Measurements from ENCODE around the gene PCSK5. TPM values are rescaled to one million over a fixed set of nuclear protein-coding genes. Genes with fewer than 3 reads are reported as not detected.
"Not testable (repeated sequence)": the region's sequence is repeated elsewhere in the genome, so short reads cannot be mapped to it uniquely, and the experiment has no call there.

PCSK5 gene
- total and polyA plus RNA-seq, 2 donors (not counting 3 experiments of a cell fraction or from before 2014, with no cell fraction given): 2.6 to 4.8 TPM

DNA sequence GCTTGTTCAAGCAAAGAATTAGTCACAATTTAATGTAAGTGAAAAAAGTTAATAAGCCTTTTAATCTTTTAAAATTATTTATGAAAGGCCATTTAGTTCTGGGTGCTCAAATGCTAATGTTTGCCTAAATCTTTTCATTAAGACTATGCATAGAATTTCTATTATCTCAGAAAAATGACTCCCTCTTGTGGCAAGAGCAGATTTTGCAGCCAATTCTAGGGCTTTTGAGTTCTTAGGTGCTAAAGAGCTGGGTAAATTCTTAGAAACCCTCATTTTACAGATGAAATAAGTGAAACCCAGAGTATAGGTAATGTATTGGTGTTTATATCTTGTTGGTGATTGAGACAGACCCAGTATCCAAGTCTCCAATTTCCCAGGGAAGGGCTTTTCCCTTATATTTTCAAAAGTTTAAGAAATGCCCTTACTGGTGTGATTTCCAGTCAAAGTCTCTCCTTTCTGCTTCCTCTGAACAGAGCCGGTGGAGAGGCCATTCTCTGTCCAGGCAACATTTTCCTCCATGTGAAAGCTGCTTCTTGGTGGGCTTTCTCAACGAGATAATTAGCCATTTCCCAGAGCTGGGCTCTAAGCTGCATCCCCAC is 24.1 kb upstream of the PCSK5 start:
- no peak for TF ChIP-seq GATA2 (IDR thresholded peaks at IDR 0.05; ENCODE audit: insufficient read depth, insufficient read length, low read depth, low read length)
- TF ChIP-seq, protein P1, sequence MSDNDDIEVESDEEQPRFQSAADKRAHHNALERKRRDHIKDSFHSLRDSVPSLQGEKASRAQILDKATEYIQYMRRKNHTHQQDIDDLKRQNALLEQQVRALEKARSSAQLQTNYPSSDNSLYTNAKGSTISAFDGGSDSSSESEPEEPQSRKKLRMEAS (IDR thresholded peaks at IDR 0.05; ENCODE audit: insufficient read depth, insufficient read length): no peak
- no peak for TF ChIP-seq POLR2AphosphoS5 (IDR thresholded peaks at IDR 0.05; ENCODE audit: insufficient read depth, low read depth, low read length)
- no peak for TF ChIP-seq POLR2A (IDR thresholded peaks at IDR 0.05; ENCODE audit: low read depth, low read length)
- TF ChIP-seq FOS (IDR thresholded peaks at IDR 0.05; ENCODE audit: borderline replicate concordance, insufficient read depth, low read length): no peak
- no peak for TF ChIP-seq JUN (IDR thresholded peaks at IDR 0.05; ENCODE audit: borderline replicate concordance, insufficient read depth, insufficient read length, low read depth)
- TF ChIP-seq MYC (IDR thresholded peaks at IDR 0.05; ENCODE audit: low read depth, low read length): no peak
- TF ChIP-seq, protein P2, sequence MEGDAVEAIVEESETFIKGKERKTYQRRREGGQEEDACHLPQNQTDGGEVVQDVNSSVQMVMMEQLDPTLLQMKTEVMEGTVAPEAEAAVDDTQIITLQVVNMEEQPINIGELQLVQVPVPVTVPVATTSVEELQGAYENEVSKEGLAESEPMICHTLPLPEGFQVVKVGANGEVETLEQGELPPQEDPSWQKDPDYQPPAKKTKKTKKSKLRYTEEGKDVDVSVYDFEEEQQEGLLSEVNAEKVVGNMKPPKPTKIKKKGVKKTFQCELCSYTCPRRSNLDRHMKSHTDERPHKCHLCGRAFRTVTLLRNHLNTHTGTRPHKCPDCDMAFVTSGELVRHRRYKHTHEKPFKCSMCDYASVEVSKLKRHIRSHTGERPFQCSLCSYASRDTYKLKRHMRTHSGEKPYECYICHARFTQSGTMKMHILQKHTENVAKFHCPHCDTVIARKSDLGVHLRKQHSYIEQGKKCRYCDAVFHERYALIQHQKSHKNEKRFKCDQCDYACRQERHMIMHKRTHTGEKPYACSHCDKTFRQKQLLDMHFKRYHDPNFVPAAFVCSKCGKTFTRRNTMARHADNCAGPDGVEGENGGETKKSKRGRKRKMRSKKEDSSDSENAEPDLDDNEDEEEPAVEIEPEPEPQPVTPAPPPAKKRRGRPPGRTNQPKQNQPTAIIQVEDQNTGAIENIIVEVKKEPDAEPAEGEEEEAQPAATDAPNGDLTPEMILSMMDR (IDR thresholded peaks at IDR 0.05; ENCODE audit: extremely low read depth in 1 of 2, insufficient read depth in 1 of 2, low read depth in 1 of 2, low read length in 2 of 2): peak; percentile 38 to 53
- POLR2A ChIA-PET: no interaction called here
- no TSS peak for BruUV-seq (replicated peaks)
- FAIRE-seq (peak; percentile 81), DNase-seq (ENCODE audit: low read depth, low spot score) (peak; percentile 66)
- no peak overlapping the region for H2AFZ ChIP-seq (ENCODE audit: low read depth, low read length)
- H3K4me3 ChIP-seq (replicated peaks in 1 of 3; ENCODE audit: insufficient read depth in 1 of 3, low read depth in 1 of 3, low read length in 3 of 3): no peak overlapping the region
- H3K27me3 ChIP-seq (ENCODE audit: control insufficient read depth in 2 of 2, insufficient read depth in 2 of 2, low read length in 2 of 2): peaks cover 5 to 6% of the 10 kb centered on the region in 2 experiments
- no peaks in the 10 kb centered on the region for H3K79me2 ChIP-seq (ENCODE audit: control insufficient read depth, insufficient read depth, low read length)
- H3K4me1 ChIP-seq (ENCODE audit: control insufficient read depth, extremely low read depth, insufficient read depth, low read length): no peaks in the 10 kb centered on the region
- no peaks in the 10 kb centered on the region for H3K36me3 ChIP-seq (ENCODE audit: control insufficient read depth in 2 of 2, extremely low read depth in 1 of 2, insufficient read depth in 2 of 2, low read length in 2 of 2)
- CTCF ChIA-PET: interaction anchor here (0.5 to 3.5 kb wide), 57 partner anchors 8 to 1096 kb away, joined by 3 to 57 read pairs (median 4); partner anchors contain the start of gene PCSK5
- H3K4me2 ChIP-seq (ENCODE audit: insufficient read depth, low read length): no peak overlapping the region
- H4K20me1 ChIP-seq (replicated peaks; ENCODE audit: control insufficient read depth, extremely low read depth, insufficient read depth, low read length): no peaks in the 10 kb centered on the region
- H3K9me1 ChIP-seq (replicated peaks; ENCODE audit: control insufficient read depth, extremely low read depth, insufficient read depth, low read length): no peaks in the 10 kb centered on the region
- no peak overlapping the region for H3K9ac ChIP-seq (replicated peaks; ENCODE audit: extremely low read depth, insufficient read depth, low read length)
- no peaks in the 10 kb centered on the region for H3K9me3 ChIP-seq (replicated peaks; ENCODE audit: control insufficient read depth, insufficient read depth, low read length)
- intact Hi-C loops (cut with micrococcal nuclease) (loop anchor here (1.0 to 10.0 kb wide), 5 partner anchors 26 to 1092 kb away; no protein-coding TSS in a partner anchor), dilution Hi-C loops (cut with MboI; ENCODE audit: extremely low pct_ligation_motif_present, low sequenced_read_pairs) (no loop called here)
- H3K27ac ChIP-seq (ENCODE audit: insufficient read depth, low read depth, low read length): no peak overlapping the region

DNA sequence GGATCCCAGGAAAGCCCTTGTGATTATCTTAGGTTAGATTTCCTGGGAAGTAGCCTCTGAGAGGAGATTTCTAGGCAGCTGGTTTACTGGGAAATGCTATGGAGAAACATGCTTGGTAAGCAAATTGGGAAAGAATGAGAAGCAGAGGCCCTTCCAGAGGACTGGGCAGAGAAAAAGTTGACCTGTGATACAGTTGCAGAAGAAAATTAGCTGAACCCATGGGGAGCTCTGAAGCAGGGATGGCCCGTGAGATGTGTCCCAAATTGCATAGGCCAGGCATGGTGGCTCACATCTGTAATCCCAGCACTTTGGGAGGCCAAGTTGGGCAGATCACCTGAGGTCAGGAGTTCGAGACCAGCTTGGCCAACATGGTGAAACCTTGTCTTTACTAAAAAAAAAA is 21.9 kb upstream of the PCSK5 start:
- H3K4me2 ChIP-seq (ENCODE audit: insufficient read depth, low read length); H4K20me1 ChIP-seq (replicated peaks; ENCODE audit: control insufficient read depth, extremely low read depth, insufficient read depth, low read length); H3K27me3 ChIP-seq (ENCODE audit: control insufficient read depth in 2 of 2, insufficient read depth in 2 of 2, low read length in 2 of 2); H2AFZ ChIP-seq (ENCODE audit: low read depth, low read length); dilution Hi-C loops (cut with MboI; ENCODE audit: extremely low pct_ligation_motif_present, low sequenced_read_pairs); H3K36me3 ChIP-seq (ENCODE audit: control insufficient read depth in 2 of 2, extremely low read depth in 1 of 2, insufficient read depth in 2 of 2, low read length in 2 of 2); H3K79me2 ChIP-seq (ENCODE audit: control insufficient read depth, insufficient read depth, low read length); BruUV-seq (replicated peaks); POLR2A ChIA-PET; H3K9ac ChIP-seq (replicated peaks; ENCODE audit: extremely low read depth, insufficient read depth, low read length); H3K27ac ChIP-seq (ENCODE audit: insufficient read depth, low read depth, low read length); DNase-seq (ENCODE audit: low read depth, low spot score); FAIRE-seq; H3K9me1 ChIP-seq (replicated peaks; ENCODE audit: control insufficient read depth, extremely low read depth, insufficient read depth, low read length); H3K4me1 ChIP-seq (ENCODE audit: control insufficient read depth, extremely low read depth, insufficient read depth, low read length); H3K4me3 ChIP-seq (replicated peaks in 1 of 3; ENCODE audit: insufficient read depth in 1 of 3, low read depth in 1 of 3, low read length in 3 of 3); H3K9me3 ChIP-seq (replicated peaks; ENCODE audit: control insufficient read depth, insufficient read depth, low read length): not testable (repeated sequence)
- intact Hi-C loops (cut with micrococcal nuclease): loop anchor here (10.0 kb wide), 1 partner anchor 1094 kb away; no protein-coding TSS in a partner anchor
- CTCF ChIA-PET: interaction anchor here (0.9 to 1.2 kb wide), 3 partner anchors 10 to 434 kb away, joined by 3 read pairs; no protein-coding TSS in a partner anchor
